MM.1S (cell line): ENCODE data around the gene PLCB2.

Experiments used
- CTCF ChIP-seq: fragments of 300-600 bp; sonication (generic); IDR thresholded peaks from 2 replicates; pipeline ENCODE4 v1.5.1; 2016; ENCODE audit warnings: antibody characterized with exemption, low read length, mixed read lengths
- EZH2phosphoT487 ChIP-seq: fragments of 300-600 bp; sonication (generic); IDR thresholded peaks from 2 replicates; pipeline ENCODE4 v1.6.1; 2018; ENCODE audit warnings: antibody characterized with exemption, low read length

- no peak for TF ChIP-seq EZH2phosphoT487
- no peak for TF ChIP-seq CTCF
These were observed 34.9 kb upstream of the PLCB2 start for GRCh38 chr15:40342416-40343320.
